Spinal cord (tissue), 10 donors: ENCODE results near the gene BTK. TPM values are rescaled to one million over a fixed set of nuclear protein-coding genes. Genes with fewer than 3 reads are reported as not detected.

ENCODE experiments used
- DNase-seq, 6 donors: peaks; one replicate each; pipeline versions ENCODE4 v3.0.0 to v3.0.0-alpha.2; 2013 to 2015; ENCODE audit warnings: low spot score in 6 of 6, low read depth in 4 of 6
- H3K27ac ChIP-seq: one replicate; pipeline ENCODE4 v1.5.1; 2013; ENCODE audit warnings: low read depth, low read length, control low read depth
- H3K27me3 ChIP-seq: one replicate; pipeline ENCODE4 v1.6.1; 2013; ENCODE audit warnings: low read length; ENCODE audit not compliant: control insufficient read depth, insufficient read depth
- H3K36me3 ChIP-seq: one replicate; pipeline ENCODE4 v1.6.1; 2013; ENCODE audit warnings: low read length; ENCODE audit not compliant: control insufficient read depth, insufficient read depth
- H3K4me1 ChIP-seq: one replicate; pipeline ENCODE4 v1.6.1; 2013; ENCODE audit warnings: low read length; ENCODE audit not compliant: control insufficient read depth, insufficient read depth
- H3K4me3 ChIP-seq: one replicate; pipeline ENCODE4 v1.5.1; 2013; ENCODE audit warnings: low read depth, low read length, control low read depth
- H3K9me3 ChIP-seq: one replicate; pipeline ENCODE4 v1.6.1; 2013; ENCODE audit warnings: low read length; ENCODE audit not compliant: control insufficient read depth, insufficient read depth
- WGBS: methylation state at CpG from one replicate; pipeline ENCODE4 v1.1.5; 2013; ENCODE audit warnings: missing lambda C conversion rate; ENCODE audit not compliant: insufficient coverage; 5-methylcytosine and 5-hydroxymethylcytosine counted together
- polyA plus RNA-seq, 2 donors: library from polyadenylated mRNA; unstranded; fragments of 120-200 nt; gene quantifications; one replicate each; pipeline ENCODE4 v1.2.1, GENCODE V29; 2013; ENCODE audit not compliant: insufficient read length in 2 of 2
- total RNA-seq, 2 donors: library from RNA; depleted of rRNA in 1 of 2; stranded (reverse); fragments of 120-200 nt in 1 of 2; fragments of >200 nt in 1 of 2; gene quantifications; one replicate each; pipeline versions ENCODE4 v1.2.3 to v1.2.4, GENCODE V29; 2013 to 2014
- donor health status: healthy.

BTK gene
- total and polyA plus RNA-seq, 4 donors: 4.1 to 7.3 (median 5.2) TPM

- H3K36me3 ChIP-seq: no peaks in the 10 kb centered on the region
- H3K4me3 ChIP-seq: no peak overlapping the region
- no peaks in the 10 kb centered on the region for H3K27me3 ChIP-seq
- H3K27ac ChIP-seq: no peak overlapping the region
- WGBS: 7% methylated on average over 2 of the region's 4 CpGs
- H3K4me1 ChIP-seq: no peaks in the 10 kb centered on the region
- peak in 2 of 6 donors; percentile 13 to 36 for DNase-seq
- no peaks in the 10 kb centered on the region for H3K9me3 ChIP-seq
These were observed 2.2 kb downstream of the BTK start for GRCh38 chrX:101383679-101384205.

- H3K27ac ChIP-seq: no peak overlapping the region
- no peaks in the 10 kb centered on the region for H3K36me3 ChIP-seq
- H3K4me1 ChIP-seq: no peaks in the 10 kb centered on the region
- peaks cover 4% of the 10 kb centered on the region for H3K27me3 ChIP-seq
- 57% methylated on average over 1 of the region's 1 CpG for WGBS
- H3K9me3 ChIP-seq: no peaks in the 10 kb centered on the region
- DNase-seq: no peak
- H3K4me3 ChIP-seq: no peak overlapping the region
These were observed 8.4 kb downstream of the BTK start for GRCh38 chrX:101377547-101377946.

DNA sequence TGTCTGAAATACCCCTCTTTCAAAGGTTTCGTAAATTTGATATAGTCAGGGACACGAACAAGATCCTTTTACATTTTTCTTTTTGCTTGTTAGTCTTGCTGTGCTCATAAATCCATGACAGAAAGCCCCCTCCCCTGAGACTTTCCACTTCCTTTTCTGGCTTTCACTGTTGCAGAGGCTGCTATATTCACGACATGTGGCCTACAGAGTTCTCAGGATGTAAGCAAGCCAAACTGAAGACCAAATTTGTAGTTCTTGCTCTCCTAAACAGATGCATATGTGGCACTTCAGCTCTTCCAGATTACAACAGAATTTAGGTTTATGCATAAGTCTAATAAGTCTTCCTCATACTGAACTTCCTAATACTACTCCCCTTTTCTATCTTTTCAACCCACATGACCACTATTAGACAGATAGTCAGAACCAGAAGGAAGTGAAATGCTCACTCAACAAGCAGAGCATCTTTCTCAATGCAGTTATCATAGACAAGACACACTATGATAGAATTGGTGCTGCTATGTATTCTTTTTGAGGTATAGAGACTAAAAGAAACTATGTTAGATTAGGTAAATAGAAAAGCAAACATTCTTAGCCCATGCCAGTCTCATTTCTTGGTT, 15.0 kb downstream of the BTK start:
- no peak for DNase-seq
- H3K36me3 ChIP-seq: no peaks in the 10 kb centered on the region
- WGBS: 59% methylated on average over 3 of the region's 3 CpGs
- H3K9me3 ChIP-seq: no peaks in the 10 kb centered on the region
- H3K27ac ChIP-seq: no peak overlapping the region
- peaks cover 6% of the 10 kb centered on the region for H3K27me3 ChIP-seq
- H3K4me1 ChIP-seq: no peaks in the 10 kb centered on the region
- H3K4me3 ChIP-seq: no peak overlapping the region

GRCh38 chrX:101369687-101370086, 16.3 kb downstream of the BTK start:
- H3K4me3 ChIP-seq: no peak overlapping the region
- H3K27me3 ChIP-seq: peaks cover 9% of the 10 kb centered on the region
- no peaks in the 10 kb centered on the region for H3K36me3 ChIP-seq
- no peaks in the 10 kb centered on the region for H3K4me1 ChIP-seq
- H3K27ac ChIP-seq: no peak overlapping the region
- no peaks in the 10 kb centered on the region for H3K9me3 ChIP-seq
- 62% methylated on average over 3 of the region's 6 CpGs for WGBS
- no peak for DNase-seq

- Histone ChIP-seq H3K36me3 (no peaks in the 10 kb centered on the region), H3K9me3 (no peaks in the 10 kb centered on the region), H3K4me3 (no peak overlapping the region), H3K27ac (no peak overlapping the region), H3K27me3 (peaks cover 9% of the 10 kb centered on the region), H3K4me1 (no peaks in the 10 kb centered on the region)
- no peak for DNase-seq
These were observed 17.2 kb downstream of the BTK start for GRCh38 chrX:101368800-101369199.

GRCh38 chrX:101365301-101365795, 20.6 kb downstream of the BTK start:
- WGBS: no CpG with 5 or more reads among the region's 1 CpG
- Histone ChIP-seq H3K27me3 (peaks cover 10% of the 10 kb centered on the region), H3K27ac (no peak overlapping the region), H3K4me1 (no peaks in the 10 kb centered on the region), H3K9me3 (no peaks in the 10 kb centered on the region), H3K36me3 (no peaks in the 10 kb centered on the region), H3K4me3 (no peak overlapping the region)
- no peak for DNase-seq

GRCh38 chrX:101362757-101363156, 23.2 kb downstream of the BTK start:
- Histone ChIP-seq H3K27ac (no peak overlapping the region), H3K36me3 (no peaks in the 10 kb centered on the region), H3K27me3 (peaks cover 8% of the 10 kb centered on the region), H3K9me3 (no peaks in the 10 kb centered on the region), H3K4me3 (no peak overlapping the region), H3K4me1 (no peaks in the 10 kb centered on the region)
- no peak for DNase-seq

- DNase-seq: no peak
- 81% methylated on average over 3 of the region's 3 CpGs for WGBS
These were observed 23.9 kb downstream of the BTK start for GRCh38 chrX:101362116-101362515.

GRCh38 chrX:101360390-101360789, 25.6 kb downstream of the BTK start:
- WGBS: 57% methylated on average over 3 of the region's 7 CpGs
- Histone ChIP-seq H3K4me3 (no peak overlapping the region), H3K9me3 (no peaks in the 10 kb centered on the region), H3K27ac (no peak overlapping the region), H3K4me1 (no peaks in the 10 kb centered on the region), H3K36me3 (no peaks in the 10 kb centered on the region), H3K27me3 (peaks cover 10% of the 10 kb centered on the region)
- no peak for DNase-seq

More at GRCh38 chrX:101362116-101362515, 23.9 kb downstream of the BTK start:
- H3K4me3 ChIP-seq: no peak overlapping the region
- no peak overlapping the region for H3K27ac ChIP-seq
- peaks cover 9% of the 10 kb centered on the region for H3K27me3 ChIP-seq
- no peaks in the 10 kb centered on the region for H3K36me3 ChIP-seq
- no peaks in the 10 kb centered on the region for H3K4me1 ChIP-seq
- H3K9me3 ChIP-seq: no peaks in the 10 kb centered on the region

DNA sequence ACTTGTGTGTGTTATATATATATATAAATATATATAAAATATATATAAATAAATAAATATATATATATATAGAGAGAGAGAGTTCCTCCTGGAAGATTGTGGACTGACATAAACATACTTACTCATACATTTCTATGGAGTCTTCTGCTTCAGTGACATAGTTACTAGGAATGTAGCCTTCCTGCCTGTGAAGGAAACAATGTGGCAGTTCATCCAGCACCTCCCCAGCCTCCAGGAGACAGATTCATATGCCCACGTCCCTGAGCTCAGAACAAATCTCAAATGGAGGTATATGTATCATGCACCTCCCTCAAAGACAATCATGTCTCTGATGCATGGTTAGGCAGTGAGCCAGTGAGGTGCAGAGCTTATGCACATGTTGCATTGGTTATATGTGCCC, 26.0 kb downstream of the BTK start:
- Histone ChIP-seq H3K4me3 (no peak overlapping the region), H3K36me3 (no peaks in the 10 kb centered on the region), H3K4me1 (no peaks in the 10 kb centered on the region), H3K9me3 (no peaks in the 10 kb centered on the region), H3K27ac (no peak overlapping the region), H3K27me3 (peaks cover 7% of the 10 kb centered on the region)
- no CpG with 5 or more reads among the region's 1 CpG for WGBS
- DNase-seq: no peak
